Endothelial cell (in vitro differentiated cells): ENCODE measurements around the gene RGL2. TPM values are rescaled to one million over a fixed set of nuclear protein-coding genes. Genes with fewer than 3 reads are reported as not detected.

Experiments used
- DNase-seq: peaks from one replicate; pipeline ENCODE4 v3.0.0; 2021; ENCODE audit warnings: low spot score
- H3K27ac Mint-ChIP-seq: one replicate; pipeline ENCODE4 v1.8.0; 2021; ENCODE audit warnings: mixed read lengths, inconsistent platforms; ENCODE audit not compliant: unreplicated experiment
- H3K27me3 Mint-ChIP-seq: one replicate; pipeline ENCODE4 v1.8.0; 2021; ENCODE audit warnings: mild to moderate bottlenecking, moderate library complexity, mixed read lengths, inconsistent platforms; ENCODE audit not compliant: unreplicated experiment
- H3K36me3 Mint-ChIP-seq: one replicate; pipeline ENCODE4 v1.8.0; 2021; ENCODE audit warnings: mild to moderate bottlenecking, low read depth, mixed read lengths, inconsistent platforms; ENCODE audit not compliant: unreplicated experiment
- H3K4me1 Mint-ChIP-seq: one replicate; pipeline ENCODE4 v1.8.0; 2021; ENCODE audit warnings: mild to moderate bottlenecking, mixed read lengths, inconsistent platforms; ENCODE audit not compliant: unreplicated experiment
- H3K4me3 Mint-ChIP-seq: one replicate; pipeline ENCODE4 v1.8.0; 2021; ENCODE audit warnings: mild to moderate bottlenecking, mixed read lengths, inconsistent platforms; ENCODE audit not compliant: unreplicated experiment
- H3K9me3 Mint-ChIP-seq: one replicate; pipeline ENCODE4 v1.8.0; 2021; ENCODE audit warnings: mixed read lengths, inconsistent platforms; ENCODE audit not compliant: unreplicated experiment
- CTCF ChIP-seq: fragments of 200-600 bp; sonication (generic); IDR thresholded peaks from one replicate; pipeline ENCODE4 v1.5.0; 2021; ENCODE audit warnings: antibody characterized with exemption; ENCODE audit not compliant: unreplicated experiment
- total RNA-seq: library from RNA; stranded (reverse); fragmentation: NEBNext Ultra II Directional; extraction: Animal tissue kit (Norgen Biotek cat#: 25700); gene quantifications from one replicate; pipeline ENCODE4 v1.2.1, GENCODE V29; 2021; ENCODE audit not compliant: unreplicated experiment

RGL2 gene
- total RNA-seq, 1 donor from 2014 or later, result 167 TPM

- Mint-ChIP-seq H3K36me3 (peaks cover 30% of the 10 kb centered on the region), H3K9me3 (no peaks in the 10 kb centered on the region), H3K4me1 (peaks cover 54% of the 10 kb centered on the region), H3K27me3 (peaks cover 12% of the 10 kb centered on the region), H3K27ac (no peak overlapping the region), H3K4me3 (peak overlapping the region; percentile 88)
- no peak for TF ChIP-seq CTCF
- no peak for DNase-seq
These were observed 18.6 kb upstream of the RGL2 start for GRCh38 chr6:33317419-33317668.

- TF ChIP-seq CTCF, result no peak
- peaks cover 12% of the 10 kb centered on the region for H3K27me3 Mint-ChIP-seq
- H3K36me3 Mint-ChIP-seq, result peaks cover 25% of the 10 kb centered on the region
- peaks cover 54% of the 10 kb centered on the region for H3K4me1 Mint-ChIP-seq
- peak overlapping the region; percentile 88 for H3K4me3 Mint-ChIP-seq
- no peak for DNase-seq
- H3K9me3 Mint-ChIP-seq, result no peaks in the 10 kb centered on the region
- H3K27ac Mint-ChIP-seq, result peak overlapping the region; percentile 64
These were observed 18.1 kb upstream of the RGL2 start for GRCh38 chr6:33316603-33317418.

GRCh38 chr6:33315793-33316602, 17.3 kb upstream of the RGL2 start:
- peak overlapping the region; percentile 88 for H3K4me3 Mint-ChIP-seq
- no peak for DNase-seq
- peaks cover 25% of the 10 kb centered on the region for H3K36me3 Mint-ChIP-seq
- H3K27me3 Mint-ChIP-seq, result peaks cover 15% of the 10 kb centered on the region
- H3K27ac Mint-ChIP-seq, result no peak overlapping the region
- no peak for TF ChIP-seq CTCF
- H3K9me3 Mint-ChIP-seq, result no peaks in the 10 kb centered on the region
- H3K4me1 Mint-ChIP-seq, result peaks cover 47% of the 10 kb centered on the region

DNA sequence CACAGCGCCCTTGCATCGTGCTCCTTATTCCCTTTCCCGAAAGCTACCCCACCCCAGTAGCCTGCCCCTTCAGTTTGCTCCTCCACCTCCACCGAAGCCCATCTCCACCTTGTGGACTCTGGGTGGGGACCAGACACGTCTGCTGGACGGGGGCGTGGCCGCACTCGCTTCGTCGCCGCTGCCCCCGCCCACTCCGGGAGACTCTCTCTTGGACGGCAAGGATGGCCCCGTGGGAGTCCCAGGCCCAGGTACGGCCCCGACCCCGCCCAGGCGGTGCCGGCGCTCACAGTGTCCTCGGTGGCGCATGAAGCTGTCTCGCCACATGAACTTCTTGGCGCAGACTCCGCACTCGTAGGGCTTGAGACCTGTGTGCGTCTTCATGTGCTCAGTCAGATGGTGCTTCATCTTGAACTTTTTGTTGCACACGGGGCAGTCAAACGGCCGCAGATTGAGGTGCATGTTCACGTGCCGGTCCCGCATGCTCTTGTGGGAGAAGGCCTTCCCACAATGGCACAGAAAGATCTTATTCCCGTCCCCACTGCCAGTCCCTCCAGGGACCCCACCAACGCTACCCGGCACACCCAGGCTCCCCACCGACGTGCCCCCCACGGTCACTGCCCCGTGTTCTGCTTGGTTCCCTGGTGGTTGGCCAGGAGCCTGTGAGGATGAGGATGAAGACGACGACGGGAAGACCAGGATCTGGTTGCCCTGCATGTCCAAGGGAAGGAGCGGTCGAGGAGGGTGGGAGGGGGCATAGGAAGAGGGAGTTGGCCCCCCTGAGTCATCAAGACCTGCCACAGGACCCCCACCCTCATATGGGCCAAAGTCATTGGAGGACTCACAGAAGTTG, 16.4 kb upstream of the RGL2 start:
- Mint-ChIP-seq H3K27ac (peak overlapping the region; percentile 86), H3K4me1 (peaks cover 41% of the 10 kb centered on the region)

More for the DNA sequence above, 16.4 kb upstream of the RGL2 start:
- H3K4me3 Mint-ChIP-seq, result peak overlapping the region; percentile 80
- H3K27me3 Mint-ChIP-seq, result peaks cover 12% of the 10 kb centered on the region
- DNase-seq, result peak; percentile 28
- no peaks in the 10 kb centered on the region for H3K9me3 Mint-ChIP-seq
- TF ChIP-seq CTCF, result no peak
- peaks cover 19% of the 10 kb centered on the region for H3K36me3 Mint-ChIP-seq
